SK-MEL-5 (cell line): ENCODE data around the gene TRMT112. TPM values are rescaled to one million over a fixed set of nuclear protein-coding genes. Genes with fewer than 3 reads are reported as not detected.

ENCODE experiments used
- DNase-seq: peaks from one replicate; pipeline ENCODE4 v3.0.0-alpha.2; 2016; ENCODE audit warnings: low read depth, low spot score
- in situ Hi-C: cut with HindIII; loops from 2 replicates; pipeline ENCODE4 v1.10.0; 2016; ENCODE audit warnings: low sequenced_read_pairs, high pct_unique_total_duplicates, low pct_unique_long_range_greater_than_20kb
- total RNA-seq: library from RNA; depleted of rRNA; stranded (reverse); fragments of >200 nt; shearing (Covaris generic); gene quantifications from 2 replicates; pipeline ENCODE4 v1.2.3, GENCODE V29; 2014

Gene TRMT112
- total RNA-seq, 1 experiment from 2014 or later: 113 TPM

- no peak for DNase-seq
- in situ Hi-C loops: no loop called here
Observed at GRCh38 chr11:64290352-64291261, 26.8 kb downstream of the TRMT112 start.

DNA sequence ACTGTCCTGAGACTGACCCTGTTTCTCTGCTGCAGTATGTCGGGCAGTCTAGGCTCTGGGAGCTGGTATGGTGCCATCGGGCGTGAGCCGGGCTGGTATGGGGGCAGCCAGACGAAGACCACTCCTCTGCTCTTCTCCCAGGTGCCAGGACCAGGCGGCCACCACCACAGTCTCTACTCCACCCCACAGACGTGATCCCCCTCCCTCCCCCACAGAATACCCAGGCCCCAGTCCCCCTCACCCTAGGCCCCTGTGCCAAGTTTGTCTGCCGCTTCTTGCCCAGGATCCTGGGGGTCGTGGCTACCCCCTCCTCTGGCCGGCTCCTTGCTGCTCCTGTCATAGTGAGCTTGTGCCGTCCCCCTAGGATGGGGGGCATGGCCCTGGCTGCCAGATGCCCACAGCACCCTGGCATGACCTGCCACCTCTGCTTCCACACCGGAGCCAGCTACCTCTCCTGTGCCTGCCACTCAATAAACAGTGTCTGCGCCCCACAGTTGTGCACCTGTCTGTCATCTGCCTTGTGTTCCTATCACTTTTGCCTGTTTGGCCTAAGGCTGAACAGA is 28.3 kb downstream of the TRMT112 start:
- in situ Hi-C loops: no loop called here
- DNase-seq: no peak

DNA sequence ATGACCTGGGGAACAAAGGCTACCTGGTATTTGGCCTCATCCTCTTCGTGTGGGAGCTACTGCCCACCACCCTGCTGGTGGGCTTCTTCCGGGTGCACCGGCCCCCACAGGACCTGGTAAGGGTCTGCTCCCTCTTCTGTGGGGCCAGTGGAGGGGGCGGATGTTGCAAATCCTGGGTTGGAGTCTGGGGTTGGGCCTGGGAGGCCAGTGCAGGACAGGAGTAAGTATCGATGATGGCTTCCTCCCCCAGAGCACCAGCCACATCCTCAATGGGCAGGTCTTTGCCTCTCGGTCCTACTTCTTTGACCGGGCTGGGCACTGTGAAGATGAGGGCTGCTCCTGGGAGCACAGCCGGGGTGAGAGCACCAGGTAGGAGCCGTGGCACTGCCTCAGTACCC is 29.0 kb downstream of the TRMT112 start:
- in situ Hi-C loops: no loop called here
- DNase-seq: no peak

DNA sequence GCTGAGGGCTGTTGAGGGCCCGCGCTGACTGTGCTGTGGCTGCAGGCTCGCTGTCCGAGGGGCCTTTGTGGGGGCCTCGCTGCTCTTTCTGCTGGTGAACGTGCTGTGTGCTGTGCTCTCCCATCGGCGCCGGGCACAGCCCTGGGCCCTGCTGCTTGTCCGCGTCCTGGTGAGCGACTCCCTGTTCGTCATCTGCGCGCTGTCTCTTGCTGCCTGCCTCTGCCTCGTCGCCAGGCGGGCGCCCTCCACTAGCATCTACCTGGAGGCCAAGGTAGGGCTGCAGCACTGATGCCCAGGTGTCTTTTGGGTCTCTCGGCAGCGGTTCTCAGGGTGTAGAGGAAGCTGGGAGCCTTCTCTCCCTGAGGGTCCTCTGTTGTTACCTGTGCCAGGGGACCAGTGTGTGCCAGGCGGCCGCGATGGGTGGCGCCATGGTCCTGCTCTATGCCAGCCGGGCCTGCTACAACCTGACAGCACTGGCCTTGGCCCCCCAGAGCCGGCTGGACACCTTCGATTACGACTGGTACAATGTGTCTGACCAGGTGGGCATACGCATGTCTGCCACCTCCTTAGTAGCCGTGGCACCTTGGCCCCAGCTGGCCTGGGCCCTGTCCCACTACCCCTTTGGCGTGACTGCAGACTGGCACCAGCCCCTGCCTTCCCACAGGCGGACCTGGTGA is 29.5 kb downstream of the TRMT112 start:
- in situ Hi-C loops: no loop called here
- DNase-seq: no peak

GRCh38 chr11:64286801-64287159 is 30.6 kb downstream of the TRMT112 start:
- no peak for DNase-seq
- in situ Hi-C loops: no loop called here

- in situ Hi-C loops: no loop called here
- no peak for DNase-seq
Observed at GRCh38 chr11:64285885-64286800, 31.2 kb downstream of the TRMT112 start.

DNA sequence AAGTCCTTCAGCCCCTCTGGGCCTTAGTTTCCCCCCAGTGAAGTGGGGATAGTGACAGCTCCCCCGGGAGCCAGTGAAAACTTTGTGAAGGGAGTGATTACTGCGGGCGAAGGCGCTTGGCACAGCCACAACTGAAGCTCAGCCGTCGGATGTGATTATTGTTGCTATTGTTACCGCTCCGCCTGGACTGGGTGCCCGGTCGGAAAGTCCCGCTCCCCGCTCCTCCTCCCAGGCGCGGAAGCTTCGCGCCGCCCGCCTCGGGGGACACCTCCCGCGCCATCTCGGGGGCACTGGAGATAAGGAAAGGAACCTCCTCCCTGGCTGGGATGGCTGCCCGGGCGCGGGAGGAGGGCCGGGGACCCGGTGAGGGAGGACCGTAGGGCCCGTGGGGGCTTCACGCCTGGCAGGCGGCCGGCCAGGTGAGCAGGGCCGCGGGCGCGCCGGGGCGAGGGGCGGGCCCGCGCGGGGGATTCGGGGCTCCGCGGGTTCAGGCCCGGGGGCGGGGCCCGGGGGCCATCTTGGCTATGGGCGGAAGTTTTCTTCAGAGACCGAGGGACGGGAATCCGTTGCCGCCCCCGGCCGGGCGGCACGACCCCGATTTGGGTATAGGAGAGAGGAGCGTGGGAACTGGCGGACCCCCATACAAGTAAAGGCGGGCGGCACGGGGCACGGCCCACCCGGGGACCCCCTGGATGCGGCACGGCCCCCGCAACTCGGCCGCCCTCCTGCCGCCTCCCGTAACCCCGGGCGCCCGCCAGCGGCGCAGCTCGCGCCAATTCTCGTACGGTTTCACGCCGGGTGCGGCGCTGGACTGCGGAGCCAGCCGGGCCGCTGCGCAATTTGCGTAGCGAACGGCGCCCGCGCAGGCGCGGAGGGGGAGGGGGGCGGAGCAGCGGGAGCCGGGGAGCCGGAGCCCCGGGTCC is 32.1 kb downstream of the TRMT112 start, which contains the start of gene GPR137:
Gene GPR137 (plus strand): TSS at position 887 of the 923 bp plus-strand sequence. CDS start 677 bp downstream, outside the sequence.
- DNase-seq: peak; percentile 58
- in situ Hi-C loops: no loop called here

DNA sequence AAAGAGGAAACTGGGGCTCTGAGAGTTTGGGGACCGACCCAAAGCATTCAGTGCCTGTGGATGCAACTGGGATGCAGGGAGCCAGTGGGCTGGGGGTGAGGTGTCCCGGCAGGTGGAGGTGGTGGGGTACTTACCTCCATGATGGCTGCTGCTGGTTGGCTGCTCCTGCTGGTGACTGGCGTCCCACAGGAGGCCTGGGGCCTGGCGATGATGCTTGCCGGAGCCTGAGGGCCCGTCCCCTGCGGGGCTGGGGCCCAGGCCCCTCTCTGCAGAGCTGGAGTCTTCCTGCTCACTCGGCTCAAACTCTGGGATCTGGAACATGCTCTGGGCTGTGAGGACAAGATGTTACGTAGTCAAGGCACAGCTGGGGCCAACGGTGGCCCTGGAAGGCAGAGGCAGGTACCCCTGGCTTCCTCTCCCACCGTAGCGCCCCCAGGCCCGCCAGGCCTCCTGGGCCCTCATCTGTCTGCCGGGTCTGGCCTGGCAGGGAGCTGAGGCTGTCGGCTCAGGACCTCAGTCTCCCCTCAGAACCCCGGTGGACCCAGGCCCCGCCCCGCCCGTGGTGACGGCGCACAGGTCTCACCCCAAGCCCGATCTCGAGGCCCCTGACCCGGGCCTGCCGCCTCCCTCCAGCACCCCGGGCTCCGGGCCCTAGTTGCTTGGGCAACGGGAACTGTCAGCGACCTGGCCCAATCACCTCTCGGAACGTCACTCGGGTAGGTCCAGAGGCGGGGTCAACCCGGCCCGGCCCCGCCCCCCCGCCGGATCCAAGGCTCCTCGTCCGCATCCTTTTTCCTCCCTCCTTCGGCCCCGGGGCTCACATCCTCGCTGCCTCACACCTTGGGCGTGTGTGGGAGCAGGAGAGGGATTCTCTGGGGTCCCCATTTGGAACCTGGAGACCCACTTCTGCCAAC is 33.1 kb downstream of the TRMT112 start, which contains the start of gene BAD:
Gene BAD (minus strand): TSS at position 618 of the 914 bp plus-strand sequence. CDS start 297 bp downstream, at position 321.
- peak; percentile 87 for DNase-seq
- in situ Hi-C loops: no loop called here

DNA sequence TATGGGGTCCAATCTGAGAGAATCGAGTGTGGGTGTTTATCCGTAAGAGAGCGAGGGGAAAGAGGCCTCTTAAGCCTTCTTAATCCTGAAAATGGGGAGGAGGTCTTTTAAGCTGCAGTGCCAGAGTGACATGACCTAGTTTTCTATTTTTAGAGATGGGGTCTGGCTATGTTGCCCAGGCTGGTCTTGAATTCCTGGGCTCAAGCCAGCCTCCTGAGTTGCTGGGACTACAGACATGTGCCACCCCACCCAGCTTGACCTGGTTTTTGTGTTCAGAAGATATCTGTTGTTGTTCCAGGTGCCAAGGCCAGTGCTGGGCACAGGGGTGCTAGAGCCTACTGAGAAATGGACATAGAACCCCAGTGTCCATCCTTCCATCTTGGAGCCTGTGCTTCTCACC is 34.3 kb downstream of the TRMT112 start:
- DNase-seq: no peak
- in situ Hi-C loops: no loop called here

- no peak for DNase-seq
- in situ Hi-C loops: no loop called here
Observed at GRCh38 chr11:64281957-64282770, 35.2 kb downstream of the TRMT112 start.

GRCh38 chr11:64278576-64279190 is 38.7 kb downstream of the TRMT112 start:
- no peak for DNase-seq
- in situ Hi-C loops: no loop called here

- in situ Hi-C loops: no loop called here
- no peak for DNase-seq
Observed at GRCh38 chr11:64276653-64277431, 40.5 kb downstream of the TRMT112 start.

DNA sequence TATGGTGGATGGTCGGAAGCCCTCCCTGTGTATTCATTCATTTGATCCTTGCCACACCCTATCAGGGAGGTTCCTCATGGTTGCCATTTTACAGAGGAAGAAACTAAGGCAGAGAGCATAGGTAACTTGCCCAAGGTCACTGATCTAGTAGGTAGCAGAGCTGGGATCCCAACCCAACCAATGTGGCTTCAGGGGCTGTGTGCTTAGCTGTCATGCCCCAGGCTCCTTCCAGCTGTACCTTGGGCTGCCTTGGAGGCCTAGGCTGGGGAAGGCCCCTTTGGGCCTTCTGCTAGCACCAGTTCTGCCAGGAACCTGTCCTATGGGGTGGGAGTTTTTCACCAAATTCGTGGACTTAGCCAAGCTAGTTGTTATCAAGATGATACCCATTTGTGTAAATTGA is 41.5 kb downstream of the TRMT112 start:
- in situ Hi-C loops: no loop called here
- no peak for DNase-seq
